KOPT-K1 (cell line): Measurements from ENCODE around the gene FRMD3.

ENCODE experiments used
- H3K27ac ChIP-seq: fragments of 200-600 bp; sonication (generic); 2 replicates; pipeline ENCODE4 v1.5.1; 2016; ENCODE audit warnings: antibody characterized with exemption, mild to moderate bottlenecking, low read depth, low read length; ENCODE audit not compliant: poor library complexity, severe bottlenecking
- H3K36me3 ChIP-seq: fragments of 200-600 bp; sonication (generic); 2 replicates; pipeline ENCODE4 v1.5.1; 2017; ENCODE audit warnings: antibody characterized with exemption, mild to moderate bottlenecking, low read length, moderate library complexity; ENCODE audit not compliant: insufficient read depth
- H3K9me3 ChIP-seq: fragments of 200-600 bp; sonication (generic); 2 replicates; pipeline ENCODE4 v1.5.1; 2017; ENCODE audit warnings: antibody characterized with exemption, low read length, mild to moderate bottlenecking; ENCODE audit not compliant: insufficient read depth, poor library complexity, severe bottlenecking

The FRMD3 gene

GRCh38 chr9:83472221-83472665 lies 66.0 kb downstream of the FRMD3 start:
- H3K27ac ChIP-seq: no peak overlapping the region
- H3K36me3 ChIP-seq: no peaks in the 10 kb centered on the region
- H3K9me3 ChIP-seq: no peaks in the 10 kb centered on the region

GRCh38 chr9:83471241-83471640 lies 67.0 kb downstream of the FRMD3 start:
- Histone ChIP-seq H3K9me3 (no peaks in the 10 kb centered on the region), H3K36me3 (no peaks in the 10 kb centered on the region), H3K27ac (no peak overlapping the region)

GRCh38 chr9:83469722-83470121 lies 68.5 kb downstream of the FRMD3 start:
- Histone ChIP-seq H3K36me3 (no peaks in the 10 kb centered on the region), H3K9me3 (no peaks in the 10 kb centered on the region), H3K27ac (no peak overlapping the region)

- H3K27ac ChIP-seq: no peak overlapping the region
- H3K36me3 ChIP-seq: no peaks in the 10 kb centered on the region
- no peaks in the 10 kb centered on the region for H3K9me3 ChIP-seq
These were observed 69.4 kb downstream of the FRMD3 start for GRCh38 chr9:83468821-83469220.

GRCh38 chr9:83466877-83467276 lies 71.3 kb downstream of the FRMD3 start:
- no peaks in the 10 kb centered on the region for H3K9me3 ChIP-seq
- no peak overlapping the region for H3K27ac ChIP-seq
- H3K36me3 ChIP-seq: no peaks in the 10 kb centered on the region

GRCh38 chr9:83466351-83466750 lies 71.8 kb downstream of the FRMD3 start:
- Histone ChIP-seq H3K9me3 (no peaks in the 10 kb centered on the region), H3K27ac (no peak overlapping the region), H3K36me3 (no peaks in the 10 kb centered on the region)

GRCh38 chr9:83459830-83460229 lies 78.4 kb downstream of the FRMD3 start:
- Histone ChIP-seq H3K27ac (no peak overlapping the region), H3K9me3 (no peaks in the 10 kb centered on the region), H3K36me3 (no peaks in the 10 kb centered on the region)

GRCh38 chr9:83458530-83458929 lies 79.7 kb downstream of the FRMD3 start:
- Histone ChIP-seq H3K36me3 (no peaks in the 10 kb centered on the region), H3K9me3 (no peaks in the 10 kb centered on the region), H3K27ac (no peak overlapping the region)

GRCh38 chr9:83457005-83457404 lies 81.2 kb downstream of the FRMD3 start:
- no peaks in the 10 kb centered on the region for H3K9me3 ChIP-seq
- H3K36me3 ChIP-seq: no peaks in the 10 kb centered on the region
- H3K27ac ChIP-seq: no peak overlapping the region

GRCh38 chr9:83456226-83456625 lies 82.0 kb downstream of the FRMD3 start:
- H3K27ac ChIP-seq: no peak overlapping the region
- H3K9me3 ChIP-seq: no peaks in the 10 kb centered on the region
- no peaks in the 10 kb centered on the region for H3K36me3 ChIP-seq

GRCh38 chr9:83454076-83454475 lies 84.1 kb downstream of the FRMD3 start:
- Histone ChIP-seq H3K9me3 (no peaks in the 10 kb centered on the region), H3K36me3 (no peaks in the 10 kb centered on the region), H3K27ac (no peak overlapping the region)

GRCh38 chr9:83451308-83451707 lies 86.9 kb downstream of the FRMD3 start:
- no peaks in the 10 kb centered on the region for H3K9me3 ChIP-seq
- H3K36me3 ChIP-seq: no peaks in the 10 kb centered on the region
- H3K27ac ChIP-seq: no peak overlapping the region

- Histone ChIP-seq H3K36me3 (no peaks in the 10 kb centered on the region), H3K27ac (no peak overlapping the region), H3K9me3 (no peaks in the 10 kb centered on the region)
These were observed 88.2 kb downstream of the FRMD3 start for GRCh38 chr9:83449983-83450382.

GRCh38 chr9:83449166-83449565 lies 89.0 kb downstream of the FRMD3 start:
- Histone ChIP-seq H3K9me3 (no peaks in the 10 kb centered on the region), H3K27ac (no peak overlapping the region), H3K36me3 (no peaks in the 10 kb centered on the region)

GRCh38 chr9:83448626-83449025 lies 89.6 kb downstream of the FRMD3 start:
- no peak overlapping the region for H3K27ac ChIP-seq
- no peaks in the 10 kb centered on the region for H3K9me3 ChIP-seq
- no peaks in the 10 kb centered on the region for H3K36me3 ChIP-seq

- no peaks in the 10 kb centered on the region for H3K9me3 ChIP-seq
- no peak overlapping the region for H3K27ac ChIP-seq
- no peaks in the 10 kb centered on the region for H3K36me3 ChIP-seq
These were observed 90.8 kb downstream of the FRMD3 start for GRCh38 chr9:83447351-83447750.
